C4-2B (cell line): ENCODE data around the gene AAK1.

Experiments used
- H3K27ac ChIP-seq: fragments of 450-650 bp; 2 replicates; pipeline ENCODE4 v1.5.1; 2017
- ZFX ChIP-seq: fragments of 450-650 bp; IDR thresholded peaks from 2 replicates; pipeline ENCODE4 v1.6.1; 2017
- TF ChIP-seq, protein P1 (sequence below): fragments of 450-650 bp; conservative IDR thresholded peaks from 2 replicates; pipeline ENCODE4 v1.5.1; 2017; ENCODE audit warnings: mild to moderate bottlenecking

AAK1 gene

DNA sequence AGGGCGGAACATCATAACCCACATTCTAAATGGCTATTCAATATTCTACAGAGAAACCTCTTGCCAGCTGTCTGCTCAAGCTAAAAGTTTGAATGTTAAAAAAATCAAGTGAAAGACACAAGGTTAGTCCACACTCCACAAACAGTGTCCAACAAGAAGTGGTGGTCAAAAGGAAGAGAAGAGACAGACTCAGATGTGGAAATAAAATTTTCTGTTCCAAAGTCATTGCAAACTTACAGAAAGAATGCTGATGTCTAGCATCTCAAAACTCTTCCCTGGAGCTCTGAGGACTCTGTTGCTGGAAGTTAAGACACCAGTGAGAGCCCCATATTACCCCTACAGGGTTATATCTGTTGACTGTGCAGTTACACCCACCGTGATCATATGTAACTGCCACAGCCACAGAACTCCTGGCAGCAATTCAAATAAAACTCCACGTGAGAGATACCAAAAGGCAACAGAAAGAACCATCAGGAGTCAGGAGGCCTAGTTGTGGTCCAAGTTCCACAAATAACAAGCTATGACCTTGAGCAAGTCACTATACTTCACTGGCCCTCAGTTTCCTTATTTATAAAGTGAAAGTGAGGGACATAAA is 60.9 kb downstream of the AAK1 start:
- H3K27ac ChIP-seq: no peak overlapping the region
- TF ChIP-seq, protein P1, sequence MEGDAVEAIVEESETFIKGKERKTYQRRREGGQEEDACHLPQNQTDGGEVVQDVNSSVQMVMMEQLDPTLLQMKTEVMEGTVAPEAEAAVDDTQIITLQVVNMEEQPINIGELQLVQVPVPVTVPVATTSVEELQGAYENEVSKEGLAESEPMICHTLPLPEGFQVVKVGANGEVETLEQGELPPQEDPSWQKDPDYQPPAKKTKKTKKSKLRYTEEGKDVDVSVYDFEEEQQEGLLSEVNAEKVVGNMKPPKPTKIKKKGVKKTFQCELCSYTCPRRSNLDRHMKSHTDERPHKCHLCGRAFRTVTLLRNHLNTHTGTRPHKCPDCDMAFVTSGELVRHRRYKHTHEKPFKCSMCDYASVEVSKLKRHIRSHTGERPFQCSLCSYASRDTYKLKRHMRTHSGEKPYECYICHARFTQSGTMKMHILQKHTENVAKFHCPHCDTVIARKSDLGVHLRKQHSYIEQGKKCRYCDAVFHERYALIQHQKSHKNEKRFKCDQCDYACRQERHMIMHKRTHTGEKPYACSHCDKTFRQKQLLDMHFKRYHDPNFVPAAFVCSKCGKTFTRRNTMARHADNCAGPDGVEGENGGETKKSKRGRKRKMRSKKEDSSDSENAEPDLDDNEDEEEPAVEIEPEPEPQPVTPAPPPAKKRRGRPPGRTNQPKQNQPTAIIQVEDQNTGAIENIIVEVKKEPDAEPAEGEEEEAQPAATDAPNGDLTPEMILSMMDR: no peak
- TF ChIP-seq ZFX: no peak

DNA sequence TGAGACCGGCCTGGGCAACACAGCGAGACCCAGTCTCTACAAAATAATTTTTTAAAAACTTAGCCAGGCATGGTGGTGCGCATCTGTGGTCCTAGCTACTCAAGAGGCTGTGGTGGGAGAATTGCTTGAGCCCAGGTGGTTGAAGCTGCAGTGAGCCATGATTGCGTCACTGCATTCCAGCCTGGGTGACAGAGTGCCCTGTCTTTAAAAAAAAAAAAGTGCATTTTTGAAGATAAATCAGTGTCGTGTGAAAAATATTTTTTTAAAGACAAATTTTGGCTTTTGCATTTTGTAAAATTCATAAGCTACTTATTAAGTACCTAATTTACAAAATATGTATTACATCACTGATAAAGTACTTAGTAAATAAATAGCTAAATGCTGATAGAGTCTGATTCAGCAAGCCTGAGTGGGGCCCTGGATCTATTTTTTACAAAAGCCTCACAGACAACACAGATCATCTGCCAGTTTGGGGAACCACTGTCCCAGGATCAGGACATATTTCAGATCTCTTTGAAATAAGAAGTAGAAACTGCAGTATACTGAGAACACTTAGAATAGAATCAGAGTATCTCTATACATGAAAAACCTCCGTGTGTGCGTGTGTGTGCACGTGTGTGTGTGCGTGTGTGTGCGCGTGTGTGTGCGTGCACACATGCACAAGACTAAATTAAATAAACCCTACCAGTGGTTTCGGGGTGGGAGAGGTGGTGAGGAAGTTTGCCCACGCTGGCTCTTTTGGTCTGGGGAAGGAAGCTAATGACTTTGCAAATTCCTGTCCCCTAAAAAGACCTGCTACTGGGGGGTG is 61.6 kb downstream of the AAK1 start:
- H3K27ac ChIP-seq: no peak overlapping the region
- TF ChIP-seq ZFX: no peak
- TF ChIP-seq, protein P1: no peak

DNA sequence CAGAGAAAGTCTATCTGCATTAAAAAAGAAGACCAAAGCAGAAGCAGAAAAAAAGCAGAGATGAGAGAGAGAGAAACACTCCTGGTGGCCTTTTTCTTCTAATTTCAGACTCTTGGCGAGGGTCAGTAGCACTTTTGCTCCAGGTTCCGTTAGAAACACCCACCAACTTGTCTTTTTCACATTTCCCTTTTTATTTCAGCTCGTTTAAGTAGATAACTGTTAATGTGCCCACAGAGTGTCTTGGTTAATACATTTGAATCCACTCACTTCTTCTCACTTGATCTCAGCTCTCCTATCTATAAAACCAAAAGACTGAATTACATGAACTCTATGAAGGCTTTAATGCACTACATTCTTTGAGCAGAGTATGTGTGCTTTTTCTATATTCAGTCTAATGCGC is 63.1 kb downstream of the AAK1 start:
- no peak overlapping the region for H3K27ac ChIP-seq
- TF ChIP-seq, protein P1: no peak
- TF ChIP-seq ZFX: no peak

DNA sequence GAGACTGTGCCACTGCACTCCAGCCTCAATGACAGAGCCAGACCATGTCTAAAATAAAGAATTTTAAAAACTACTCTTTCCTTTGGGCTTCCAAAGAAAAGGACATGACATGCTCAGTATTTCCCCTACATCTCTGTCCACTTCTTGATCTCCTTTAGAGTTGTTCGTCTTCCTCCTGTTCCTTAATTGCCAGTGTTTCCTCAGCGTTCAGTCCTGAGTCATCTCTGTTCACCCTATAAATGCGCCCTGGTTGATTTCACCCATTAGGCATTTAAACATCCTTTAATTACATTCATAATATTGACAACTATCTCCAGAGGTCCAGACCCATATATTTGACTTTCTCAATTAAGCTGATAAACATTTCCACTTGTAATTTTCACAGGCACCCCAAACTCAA is 64.0 kb downstream of the AAK1 start:
- TF ChIP-seq ZFX: no peak
- TF ChIP-seq, protein P1: no peak
- H3K27ac ChIP-seq: no peak overlapping the region

DNA sequence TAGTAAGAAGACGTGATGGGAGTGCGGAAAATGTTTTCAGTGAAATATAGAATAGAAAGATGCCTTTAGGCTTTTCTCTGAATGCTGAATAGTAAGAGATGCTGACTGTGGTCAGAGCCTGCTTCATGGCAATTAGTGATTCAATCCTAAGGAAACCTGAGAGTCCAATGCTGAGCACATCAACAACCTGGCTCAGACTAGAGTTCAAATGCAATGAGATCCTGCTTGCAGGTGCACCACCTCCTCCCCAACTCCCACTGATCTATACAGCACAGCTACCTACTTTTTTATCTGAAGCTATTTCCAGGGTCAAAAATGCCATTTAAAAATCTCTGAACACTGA is 65.4 kb downstream of the AAK1 start:
- no peak overlapping the region for H3K27ac ChIP-seq
- TF ChIP-seq ZFX: no peak
- TF ChIP-seq, protein P1: no peak

DNA sequence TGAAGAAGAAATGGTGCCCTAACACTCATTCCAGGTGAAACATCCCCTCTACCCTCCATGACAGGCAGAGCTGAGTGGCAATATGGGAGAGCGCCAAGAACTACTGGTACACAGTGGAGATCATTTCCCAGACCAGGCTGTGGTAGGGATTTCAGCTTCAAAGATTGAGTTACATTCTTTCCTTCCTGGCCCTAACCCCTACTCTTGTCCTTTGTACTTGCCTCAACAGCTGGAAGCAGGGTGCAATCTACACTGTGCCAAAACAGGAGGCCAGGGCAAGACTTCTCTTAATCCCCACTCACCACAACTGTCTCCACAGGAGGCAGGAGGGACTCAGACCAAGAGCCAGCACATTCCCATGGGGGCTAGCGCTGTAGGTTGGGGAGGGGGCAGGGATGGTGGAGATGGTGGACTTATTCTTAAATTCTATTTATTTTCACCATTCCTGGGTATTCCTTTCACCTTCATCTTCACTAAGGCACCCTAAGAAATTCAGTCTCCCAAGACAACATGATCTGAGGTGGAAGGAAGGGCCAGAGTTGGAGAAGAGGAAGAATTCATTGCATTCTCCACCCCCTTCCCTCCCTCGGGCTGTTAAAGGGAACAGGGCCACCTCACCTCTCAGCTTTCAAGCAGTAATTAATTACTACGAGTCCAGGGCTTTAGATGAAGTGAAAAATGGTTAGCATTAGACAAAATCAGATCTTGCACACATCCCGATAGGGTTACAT is 65.9 kb downstream of the AAK1 start:
- no peak for TF ChIP-seq ZFX
- TF ChIP-seq, protein P1: no peak
- H3K27ac ChIP-seq: no peak overlapping the region

DNA sequence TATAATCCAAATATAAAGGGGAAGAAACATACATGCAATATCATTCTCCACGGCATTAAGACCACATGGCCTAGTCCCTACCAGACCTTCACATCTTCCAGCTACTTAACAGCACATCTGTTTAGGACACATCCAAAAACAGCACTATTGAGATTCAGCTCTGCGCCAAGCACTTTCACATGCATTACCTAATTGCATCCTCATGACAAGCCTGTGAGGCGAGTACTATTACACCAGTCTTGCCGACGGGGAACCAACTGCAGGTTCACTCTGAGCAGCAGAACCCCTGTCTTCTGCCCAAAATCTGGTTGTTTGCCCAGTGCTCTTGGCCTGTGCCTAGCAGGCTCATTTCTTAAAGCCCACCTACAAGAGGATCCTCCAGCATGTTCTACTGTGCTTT is 66.7 kb downstream of the AAK1 start:
- H3K27ac ChIP-seq: no peak overlapping the region
- TF ChIP-seq, protein P1: no peak
- TF ChIP-seq ZFX: no peak
